ENCODE results near the gene C2orf80. TPM values are rescaled to one million over a fixed set of nuclear protein-coding genes. Genes with fewer than 3 reads are reported as not detected.

Gene C2orf80
- not detected in 2 replicates for total RNA-seq

DNA sequence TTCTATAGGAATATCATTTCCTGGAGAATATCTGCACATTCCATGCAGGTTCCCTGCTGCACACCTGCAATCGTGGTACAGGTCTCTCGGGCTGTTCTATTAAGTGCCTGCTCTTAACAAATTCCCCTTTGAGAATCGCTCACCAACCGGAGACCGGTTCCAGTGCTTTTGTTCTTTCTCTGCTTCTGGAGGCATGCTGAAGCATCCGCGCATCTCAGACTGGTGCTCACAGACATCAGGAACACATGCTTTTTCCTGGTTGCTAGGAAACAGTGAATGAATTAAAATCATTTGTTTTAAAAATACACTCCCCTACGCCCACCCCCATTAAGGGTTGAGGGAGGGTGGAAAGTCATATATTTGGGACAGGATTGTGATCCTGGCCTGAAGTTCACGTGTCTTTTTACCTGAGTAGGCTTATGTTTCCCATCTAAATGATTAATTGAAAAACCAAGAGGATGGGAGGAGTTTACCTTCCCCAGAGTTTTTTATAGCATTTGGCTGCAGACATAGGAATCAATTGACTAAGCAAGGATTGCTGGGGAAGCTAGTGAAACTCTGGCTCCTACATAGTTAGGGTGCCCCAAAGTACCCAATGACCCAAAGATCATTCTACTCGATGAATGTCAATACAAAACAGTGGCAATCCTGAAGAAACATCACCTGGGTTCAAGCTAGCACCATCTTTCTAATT lies at the start of gene C2orf80:
Gene C2orf80 (minus strand): TSS at position 221 of the 694 bp plus-strand sequence. CDS start 3,044 bp downstream, outside the sequence.

GRCh38 chr2:208163489-208163888 lies 26.3 kb downstream of the C2orf80 start, which contains the start of gene CRYGA:
TSS of gene CRYGA (minus strand) at chr2:208163589. CDS start at chr2:208163556, 33 bp downstream.

GRCh38 chr2:208146006-208146405 lies 43.8 kb downstream of the C2orf80 start, which contains the start of gene CRYGB:
TSS of gene CRYGB (minus strand) at chr2:208146158. CDS start at chr2:208146120, 38 bp downstream.

DNA sequence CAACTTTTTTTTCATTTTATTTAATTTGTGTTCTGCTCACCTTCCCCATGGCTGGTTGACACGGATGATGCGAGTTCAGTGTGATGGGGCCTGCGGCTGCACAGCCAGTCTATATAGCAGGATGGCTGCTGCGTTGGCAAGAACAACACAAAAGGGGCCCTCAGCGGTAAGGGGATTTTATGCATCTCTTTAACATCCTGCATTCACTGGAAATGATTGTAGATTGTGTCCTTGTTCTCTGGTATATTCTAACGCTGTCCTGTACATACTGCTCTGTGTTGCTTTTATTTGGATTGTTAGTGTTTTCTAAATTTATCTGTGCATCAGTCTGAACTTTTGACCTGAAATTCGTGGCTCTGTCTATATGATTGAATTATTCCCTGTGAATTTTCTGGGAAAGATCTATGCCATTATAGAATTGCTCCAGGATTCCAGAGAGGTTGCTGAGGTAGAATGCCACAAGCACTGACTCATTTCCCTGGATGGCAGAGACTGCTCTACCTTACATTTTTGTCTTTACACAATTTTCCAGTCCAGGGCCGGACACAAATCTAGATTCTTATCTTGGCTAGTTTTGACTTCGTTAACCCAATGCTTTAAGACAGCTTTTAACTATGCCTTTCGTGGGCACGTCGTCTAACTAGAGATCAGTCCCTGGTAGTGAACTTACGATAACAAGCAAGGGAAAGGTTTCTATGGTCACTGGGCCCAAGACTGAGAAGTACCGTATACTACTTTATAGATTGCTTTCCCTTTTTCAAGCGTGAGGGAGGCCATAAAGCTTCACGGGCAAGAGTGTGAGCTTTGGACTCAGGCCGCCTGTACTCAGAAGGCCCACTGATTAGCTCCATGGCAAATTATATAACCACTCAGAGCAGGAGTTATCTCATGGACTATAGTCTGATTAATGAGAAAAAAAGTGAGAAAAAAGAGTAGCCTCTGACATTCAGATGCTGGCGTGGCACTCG lies 59.8 kb downstream of the C2orf80 start, which contains the start of gene CRYGC:
Gene CRYGC (minus strand): TSS at position 85 of the 968 bp plus-strand sequence. CDS start 36 bp downstream, at position 49.

DNA sequence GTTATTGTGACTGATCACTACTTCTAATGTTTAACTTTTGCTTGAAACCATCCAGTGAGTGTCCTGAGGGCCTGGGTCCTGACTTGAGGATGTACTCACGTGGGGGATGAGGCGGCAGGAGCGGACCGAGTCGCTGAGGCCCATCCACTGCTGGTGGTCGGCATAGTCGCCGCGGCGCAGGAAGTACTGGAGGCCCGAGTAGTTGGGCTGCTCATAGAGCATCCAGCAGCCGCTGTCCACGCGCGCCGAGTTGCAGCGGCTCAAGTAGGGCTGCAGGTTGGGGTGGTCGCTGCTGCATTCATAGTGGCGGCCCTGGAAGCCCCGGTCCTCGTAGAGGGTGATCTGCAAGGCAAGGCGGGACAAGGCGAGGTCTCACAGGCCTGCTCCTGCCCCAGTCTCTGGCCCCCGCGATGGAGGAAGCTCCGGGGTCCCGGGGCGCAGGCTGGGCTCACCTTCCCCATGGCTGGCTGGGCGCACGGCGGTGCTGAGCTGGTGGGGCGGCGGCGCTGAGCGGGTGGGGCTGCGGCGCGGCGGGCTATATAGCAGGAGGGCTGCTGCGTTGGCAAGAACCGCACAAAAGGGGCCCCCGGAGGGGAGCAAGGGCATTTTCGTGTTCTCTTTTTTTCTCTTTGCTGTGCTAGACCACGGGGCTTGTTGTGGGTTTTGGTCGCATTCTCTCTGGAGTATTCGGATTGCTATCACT lies 65.7 kb downstream of the C2orf80 start, which contains the start of gene CRYGD:
Gene CRYGD (minus strand): TSS at position 512 of the 703 bp plus-strand sequence. CDS start 51 bp downstream, at position 461.

Other genes starting within 250 kb of the C2orf80 start
- gene PLEKHM3, start 164.5 kb downstream of the C2orf80 start, total RNA-seq = 10.1 and 10.8 TPM in 2 replicates
- not detected in 2 replicates for gene CRYGD, start 65.5 kb downstream of the C2orf80 start, total RNA-seq
- gene CRYGC, start 60.2 kb downstream of the C2orf80 start, total RNA-seq = not detected in 2 replicates
- gene CRYGB, start 43.9 kb downstream of the C2orf80 start, total RNA-seq = not detected in 2 replicates
- not detected in 2 replicates for gene CRYGA, start 26.4 kb downstream of the C2orf80 start, total RNA-seq
- 129 and 163 TPM in 2 replicates for gene IDH1, start 65.0 kb upstream of the C2orf80 start, total RNA-seq
- gene PIKFYVE, start 76.2 kb upstream of the C2orf80 start, total RNA-seq = 45.6 and 52.9 TPM in 2 replicates
- 0.13 TPM in 1 of 2 replicates, not detected in the other for gene PTH2R, start 216.8 kb upstream of the C2orf80 start, total RNA-seq

Measured in thoracic aorta endothelial cell (primary cell).